ENCODE data around the gene PADI3.

PADI3 gene

DNA sequence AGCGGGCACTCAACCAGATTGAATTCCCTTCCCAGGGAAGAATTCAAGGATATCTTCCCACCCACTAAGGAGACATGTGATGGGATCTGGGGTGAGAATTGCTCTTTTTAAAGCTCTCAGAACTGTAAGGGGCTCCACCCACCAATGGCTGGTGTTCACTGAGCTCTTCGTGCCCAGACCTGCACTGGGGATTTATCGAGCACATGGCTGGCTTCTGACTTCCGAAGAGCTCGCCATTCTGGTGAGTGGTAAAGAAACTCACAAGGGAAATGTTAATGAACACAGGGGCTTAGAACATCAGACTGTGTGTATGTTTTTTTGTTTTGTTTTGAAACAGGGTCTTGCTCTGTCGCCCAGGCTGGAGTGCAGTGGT, 9.8 kb downstream of the PADI3 start:
- intact Hi-C loops (cut with DNase I): no loop called here
- no peak for DNase-seq

- no peak for DNase-seq
- intact Hi-C loops (cut with DNase I): no loop called here
These were observed 10.5 kb downstream of the PADI3 start for GRCh38 chr1:17259233-17259873.

DNA sequence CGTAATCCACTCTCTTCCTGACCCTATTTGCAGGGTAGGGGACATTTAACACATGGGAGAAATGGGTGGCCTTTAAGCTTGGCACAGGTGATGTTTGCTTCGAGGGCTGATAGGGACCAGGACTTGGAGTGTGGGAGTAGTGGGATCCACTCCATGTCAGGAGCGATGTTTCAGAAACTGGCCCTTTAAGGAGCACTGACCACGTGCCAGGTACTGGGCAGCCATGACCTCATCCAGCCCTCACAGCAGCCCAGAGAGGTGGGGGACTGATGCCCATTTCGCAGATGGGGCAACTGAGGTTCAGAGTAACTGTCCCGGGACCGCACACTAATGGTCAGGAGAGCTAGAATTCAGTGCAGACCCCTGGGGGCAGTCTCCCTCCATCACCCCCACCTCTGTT, 11.4 kb downstream of the PADI3 start:
- intact Hi-C loops (cut with DNase I): no loop called here
- DNase-seq: no peak

DNA sequence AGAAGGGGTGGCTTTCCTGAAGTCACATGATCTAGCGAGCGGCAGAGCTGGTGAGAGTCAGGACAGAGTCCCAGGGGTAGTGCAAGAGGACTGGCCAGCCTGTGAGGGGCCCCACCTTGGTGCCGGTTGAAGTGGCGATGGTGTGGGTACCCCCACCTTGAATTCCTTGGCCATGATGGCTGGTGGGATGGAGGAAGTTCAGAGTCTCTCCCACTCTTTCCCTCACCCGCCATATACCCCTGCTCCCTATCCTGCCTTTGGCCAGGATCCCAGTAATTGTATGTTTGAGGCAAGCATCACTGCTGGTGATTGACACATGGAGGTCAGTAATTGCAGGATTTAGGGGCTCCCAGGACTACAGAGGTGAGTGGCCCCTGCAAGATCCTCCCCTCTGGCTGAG, 11.8 kb downstream of the PADI3 start:
- DNase-seq: no peak

DNA sequence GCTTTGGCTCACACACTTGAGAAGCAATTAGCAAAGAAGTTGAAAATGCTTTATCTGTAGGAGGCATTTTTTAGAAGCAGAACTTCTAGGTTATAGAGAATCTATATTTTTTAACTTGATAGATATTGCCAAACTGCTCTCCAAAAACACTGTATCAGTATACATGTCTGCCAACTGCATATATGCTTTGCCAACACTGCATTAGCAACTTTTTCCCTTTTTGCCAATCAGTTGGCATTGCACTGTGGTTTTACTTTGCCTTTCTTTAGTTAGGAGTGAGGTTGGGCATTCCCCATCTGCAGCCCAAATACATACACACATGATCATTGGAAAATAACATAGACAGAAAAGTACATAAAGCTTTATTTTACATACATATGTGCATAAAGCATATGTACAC, 15.0 kb downstream of the PADI3 start:
- no peak for DNase-seq
- intact Hi-C loops (cut with DNase I): no loop called here

More for the DNA sequence above, 11.8 kb downstream of the PADI3 start:
- intact Hi-C loops (cut with DNase I): no loop called here

- DNase-seq: no peak
- intact Hi-C loops (cut with DNase I): no loop called here
These were observed 15.6 kb downstream of the PADI3 start for GRCh38 chr1:17264470-17264869.

DNA sequence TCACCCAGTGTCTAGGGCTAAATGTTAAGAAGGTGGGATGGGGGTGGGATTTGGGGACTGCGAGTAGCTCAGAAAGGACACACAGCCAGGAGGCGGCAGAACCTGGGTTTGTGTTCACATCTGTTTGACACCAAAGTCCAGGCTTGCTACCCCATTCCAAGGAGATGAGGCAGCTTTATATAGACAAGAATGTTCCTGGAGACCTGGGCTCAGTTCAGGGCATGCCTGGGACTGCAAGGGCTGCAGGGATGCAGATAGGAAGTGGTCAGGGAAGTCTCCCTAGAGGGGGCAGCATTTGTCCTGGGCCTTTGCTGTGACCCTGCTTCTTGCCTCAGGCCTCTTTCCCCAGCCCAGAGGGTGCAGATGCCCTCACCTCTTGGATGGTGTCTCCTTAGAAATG, 16.3 kb downstream of the PADI3 start:
- DNase-seq: no peak
- intact Hi-C loops (cut with DNase I): no loop called here

- intact Hi-C loops (cut with DNase I): no loop called here
- DNase-seq: no peak
These were observed 17.1 kb downstream of the PADI3 start for GRCh38 chr1:17265950-17266349.

DNA sequence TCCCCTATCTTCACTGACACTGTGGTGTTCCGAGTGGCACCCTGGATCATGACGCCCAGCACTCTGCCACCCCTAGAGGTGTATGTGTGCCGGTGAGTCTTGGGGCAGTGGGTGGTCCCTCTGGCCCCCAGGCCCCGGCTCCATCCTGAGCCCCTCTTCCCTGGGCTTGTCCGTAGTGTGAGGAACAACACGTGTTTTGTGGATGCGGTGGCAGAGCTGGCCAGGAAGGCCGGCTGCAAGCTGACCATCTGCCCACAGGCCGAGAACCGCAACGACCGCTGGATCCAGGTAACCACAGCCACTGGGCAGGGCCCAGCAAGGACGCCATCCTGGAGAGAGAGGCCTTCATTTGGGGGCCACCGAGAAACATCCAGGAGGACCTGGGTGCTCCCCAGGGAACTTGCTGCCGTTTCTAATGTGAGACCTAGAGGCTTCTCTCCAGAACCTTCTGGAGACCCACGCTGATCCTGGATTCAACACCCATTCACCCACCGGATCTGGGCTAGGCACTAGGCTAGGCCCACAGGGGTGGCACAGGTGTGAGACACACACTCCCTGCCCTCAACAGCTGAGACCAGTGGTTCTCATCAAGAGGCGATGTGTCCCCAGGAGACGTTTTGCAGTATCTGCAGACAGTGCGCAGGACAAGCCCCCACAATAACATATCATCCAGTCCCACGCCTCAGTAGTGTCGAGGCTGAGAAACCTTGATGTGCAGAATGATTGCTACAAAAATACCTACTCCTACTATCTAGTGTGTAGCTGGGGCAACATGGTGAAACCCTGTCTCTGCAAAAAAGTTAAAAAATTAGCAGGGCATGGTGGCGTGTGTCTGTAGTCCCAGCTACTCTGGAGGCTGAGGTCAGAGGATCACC, 22.2 kb downstream of the PADI3 start:
- intact Hi-C loops (cut with DNase I): no loop called here
- DNase-seq: peak in 31 of 42 donors; percentile 13 to 77 (median 35)

GRCh38 chr1:17272066-17272465, 23.2 kb downstream of the PADI3 start:
- DNase-seq: no peak
- intact Hi-C loops (cut with DNase I): no loop called here

DNA sequence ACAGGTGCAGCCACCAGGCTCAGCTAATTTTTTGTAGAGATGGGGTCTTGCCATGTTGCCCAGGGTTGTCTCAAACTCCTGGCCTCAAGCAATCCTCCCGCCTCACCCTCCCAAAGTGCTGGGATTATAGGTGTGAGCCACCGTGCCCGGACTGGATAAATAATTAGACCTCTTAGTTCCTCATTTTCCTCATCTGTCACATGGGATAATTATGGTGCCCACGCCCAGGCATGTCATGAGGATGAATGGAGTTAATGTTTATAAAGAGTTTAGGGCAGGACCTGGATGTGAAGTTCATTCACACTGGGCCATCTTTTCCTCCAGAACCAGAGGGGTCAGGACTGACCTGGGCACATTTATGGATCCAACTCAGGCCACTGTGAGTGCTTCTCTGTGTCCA, 23.7 kb downstream of the PADI3 start:
- no peak for DNase-seq
- intact Hi-C loops (cut with DNase I): no loop called here

DNA sequence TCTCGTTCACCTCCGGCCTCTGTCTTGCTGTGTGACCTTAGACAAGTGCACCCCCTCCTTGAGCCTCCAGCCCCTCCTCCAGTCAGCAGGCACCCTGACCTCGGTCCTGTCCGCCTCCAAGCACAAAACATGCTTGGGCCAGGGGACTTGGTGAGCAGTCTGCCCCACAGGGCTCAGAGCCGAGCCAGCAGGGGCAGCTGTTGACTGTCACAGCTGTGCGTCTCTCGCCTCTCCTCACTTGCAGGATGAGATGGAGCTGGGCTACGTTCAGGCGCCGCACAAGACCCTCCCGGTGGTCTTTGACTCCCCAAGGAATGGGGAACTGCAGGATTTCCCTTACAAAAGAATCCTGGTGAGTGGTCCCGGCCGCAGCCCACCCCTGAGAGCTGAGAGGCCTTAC, 24.2 kb downstream of the PADI3 start:
- DNase-seq: no peak

DNA sequence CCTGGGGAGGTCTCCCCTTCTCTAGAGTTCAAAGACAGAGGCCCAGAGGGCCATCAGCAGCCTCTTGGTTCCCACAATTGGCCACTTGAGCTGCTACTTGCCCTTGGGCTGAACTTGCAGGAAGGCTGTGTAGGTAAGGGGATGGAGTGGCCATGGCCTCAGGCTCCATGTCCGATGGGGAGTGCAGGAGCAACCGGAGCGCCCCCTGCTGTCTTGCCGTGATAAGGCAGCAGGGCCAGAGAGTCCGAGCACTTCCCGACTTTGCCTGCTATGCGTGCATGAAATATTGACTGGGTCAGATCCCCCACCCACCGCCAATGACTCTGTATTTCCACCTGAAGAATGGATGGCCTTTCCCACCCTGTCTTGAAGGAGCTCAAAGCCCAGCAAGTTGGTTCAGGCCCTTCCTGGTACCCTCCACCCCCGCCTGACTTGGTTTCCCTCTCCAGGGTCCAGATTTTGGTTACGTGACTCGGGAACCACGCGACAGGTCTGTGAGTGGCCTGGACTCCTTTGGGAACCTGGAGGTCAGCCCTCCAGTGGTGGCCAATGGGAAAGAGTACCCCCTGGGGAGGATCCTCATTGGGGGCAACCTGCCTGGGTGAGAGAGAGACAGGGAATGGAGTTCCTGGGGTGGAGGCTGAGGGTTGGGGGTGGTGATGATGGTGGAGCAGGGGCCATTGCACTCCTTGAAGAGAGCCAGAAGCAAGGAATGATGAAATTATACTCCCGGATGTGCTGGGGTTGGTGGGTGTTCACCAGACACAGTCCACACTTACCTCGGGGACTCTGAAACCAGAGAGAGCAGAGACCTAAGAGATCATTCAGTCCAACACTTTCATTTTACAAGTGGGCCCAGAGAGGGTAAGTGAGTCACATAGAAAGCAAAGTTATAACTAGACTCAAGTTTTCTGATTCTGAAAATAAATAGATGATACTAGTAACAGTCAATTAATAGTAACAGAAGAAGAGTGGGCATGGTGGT, 25.6 kb downstream of the PADI3 start:
- DNase-seq: peak in 28 of 42 donors; percentile 10 to 72 (median 38)
- intact Hi-C loops (cut with DNase I): no loop called here

More for the DNA sequence above, 24.2 kb downstream of the PADI3 start:
- intact Hi-C loops (cut with DNase I): no loop called here

DNA sequence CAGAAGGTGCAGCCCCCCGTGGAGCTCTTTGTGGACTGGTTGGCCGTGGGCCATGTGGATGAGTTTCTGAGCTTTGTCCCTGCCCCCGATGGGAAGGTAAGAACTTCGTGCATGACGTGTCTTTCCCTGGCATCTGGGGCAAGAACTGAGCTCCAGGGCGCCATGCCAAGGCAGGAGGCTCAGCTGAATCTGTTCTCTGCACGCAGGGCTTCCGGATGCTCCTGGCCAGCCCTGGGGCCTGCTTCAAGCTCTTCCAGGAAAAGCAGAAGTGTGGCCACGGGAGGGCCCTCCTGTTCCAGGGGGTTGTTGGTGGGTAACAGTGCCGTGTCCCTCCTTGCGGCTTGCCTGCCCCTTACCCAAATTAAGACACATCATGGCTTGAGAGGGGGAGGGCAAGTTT, 27.7 kb downstream of the PADI3 start:
- DNase-seq: peak in 23 of 42 donors; percentile 3 to 44 (median 20)
- intact Hi-C loops (cut with DNase I): no loop called here

DNA sequence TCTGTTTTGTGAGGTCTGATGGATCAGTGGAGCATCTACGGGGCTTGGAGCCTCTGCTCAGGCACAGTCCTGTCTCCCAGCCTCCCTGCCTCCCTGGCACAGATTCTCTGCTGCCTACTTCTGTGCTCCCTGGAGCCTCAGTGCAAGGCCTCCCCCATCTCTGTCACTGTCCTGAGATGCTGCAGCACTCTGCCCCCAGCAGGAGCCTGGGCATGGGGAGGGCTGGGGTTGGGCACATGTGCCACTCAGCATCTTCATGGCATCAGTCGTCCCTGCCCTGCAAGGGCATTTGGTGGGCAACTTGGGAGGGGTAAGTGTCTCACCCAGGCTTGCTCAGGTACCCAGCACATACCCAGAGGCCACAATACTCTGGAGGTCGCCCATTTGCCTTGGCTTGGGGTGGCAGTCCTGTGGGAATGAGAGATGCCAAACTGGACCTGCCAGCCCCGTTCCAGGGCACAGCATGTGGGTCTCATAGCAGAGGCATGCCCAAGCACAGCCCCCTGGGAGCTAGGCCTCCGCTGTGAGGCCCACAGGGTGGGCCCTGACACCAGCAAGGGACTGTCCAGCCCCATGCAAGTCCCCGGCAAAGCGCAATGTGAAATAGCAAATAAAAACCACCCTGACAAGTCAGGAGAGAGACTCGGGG, 28.7 kb downstream of the PADI3 start:
- intact Hi-C loops (cut with DNase I): no loop called here
- DNase-seq: peak in 1 of 42 donors; percentile 5

DNA sequence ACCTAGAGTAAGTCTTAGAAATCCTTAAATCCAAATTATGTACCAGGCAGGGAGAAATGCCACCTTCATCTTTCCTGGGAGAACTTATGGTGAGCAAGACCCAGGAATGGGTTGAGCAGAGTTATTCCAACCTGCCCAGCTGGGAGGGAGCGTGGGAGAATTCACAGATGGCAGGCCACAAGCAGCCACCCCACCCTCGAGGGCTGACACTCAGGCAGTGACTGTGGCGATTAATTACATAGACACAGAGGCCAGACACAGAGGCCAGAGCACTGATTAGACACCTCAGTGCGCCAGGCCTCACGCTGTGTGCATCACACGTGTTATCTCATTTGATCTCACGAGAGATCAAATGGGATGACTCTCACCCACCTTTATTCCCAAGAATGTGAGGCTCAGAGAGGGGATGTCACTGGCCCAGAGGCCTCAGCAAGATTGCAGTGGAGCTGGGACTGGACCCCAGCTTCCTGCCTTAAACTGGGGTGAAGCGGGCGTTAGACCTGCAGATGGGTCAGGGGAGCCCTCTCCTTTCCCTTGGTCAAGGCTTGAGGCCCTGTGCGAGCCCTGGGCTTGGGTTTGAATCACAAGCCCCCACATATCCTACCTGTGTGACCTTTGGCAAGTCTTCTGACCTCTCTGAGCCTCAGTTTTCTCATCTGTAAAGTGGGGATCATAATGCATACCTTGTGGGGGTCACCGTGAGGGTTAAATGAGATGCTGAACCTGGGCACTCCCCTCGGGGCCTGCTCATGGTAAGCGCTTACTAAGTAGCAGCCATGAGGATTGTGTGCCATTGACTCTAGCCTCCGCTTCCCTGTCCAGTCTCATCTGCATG, 30.3 kb downstream of the PADI3 start:
- DNase-seq: no peak
- intact Hi-C loops (cut with DNase I): no loop called here

DNA sequence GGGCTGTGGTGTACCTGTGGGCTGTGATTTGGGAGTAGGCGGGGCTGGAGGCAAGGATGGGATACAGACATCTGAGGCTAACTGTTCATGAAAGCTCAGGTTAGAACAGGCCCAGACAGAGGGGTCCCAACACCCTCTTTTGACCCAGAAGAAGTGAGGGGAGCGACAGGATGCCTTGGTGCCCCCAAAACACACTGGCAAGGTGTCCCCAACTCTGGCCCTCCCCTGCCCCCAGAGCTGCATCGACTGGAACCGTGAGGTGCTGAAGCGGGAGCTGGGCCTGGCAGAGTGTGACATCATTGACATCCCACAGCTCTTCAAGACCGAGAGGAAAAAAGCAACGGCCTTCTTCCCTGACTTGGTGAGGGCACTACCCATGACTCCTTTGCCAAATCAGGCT, 31.5 kb downstream of the PADI3 start:
- DNase-seq: no peak

GRCh38 chr1:17280894-17281293, 32.0 kb downstream of the PADI3 start:
- intact Hi-C loops (cut with DNase I): no loop called here
- DNase-seq: no peak

More for the DNA sequence above, 31.5 kb downstream of the PADI3 start:
- intact Hi-C loops (cut with DNase I): no loop called here
